BE2C (cell line): ENCODE measurements around the gene LDLRAD4.
"Not testable (repeated sequence)": the region's sequence is repeated elsewhere in the genome, so short reads cannot be mapped to it uniquely, and the experiment has no call there.

Source experiments
- DNase-seq: peaks from one replicate; pipeline ENCODE4 v3.0.0-alpha.2; 2020
- H3K27me3 ChIP-seq: fragments of 250-450 bp; sonication (Bioruptor Pico); 2 replicates; pipeline ENCODE4 v1.5.1; 2020; ENCODE audit warnings: mild to moderate bottlenecking
- H3K36me3 ChIP-seq: fragments of 250-450 bp; sonication (Bioruptor Pico); 2 replicates; pipeline ENCODE4 v1.5.1; 2020; ENCODE audit warnings: mild to moderate bottlenecking
- H3K4me1 ChIP-seq: fragments of 250-450 bp; sonication (Bioruptor Pico); 2 replicates; pipeline ENCODE4 v1.5.1; 2020
- H3K4me3 ChIP-seq: 2 replicates; pipeline ENCODE4 v1.5.1; 2011; ENCODE audit warnings: low read depth, low read length
- H3K9me3 ChIP-seq: fragments of 250-450 bp; sonication (Bioruptor Pico); 2 replicates; pipeline ENCODE4 v1.5.1; 2020
- CTCF ChIP-seq: IDR thresholded peaks from 2 replicates; pipeline ENCODE4 v1.5.1; 2012; ENCODE audit warnings: mild to moderate bottlenecking, low read depth, low read length

LDLRAD4 gene

GRCh38 chr18:13261661-13262357 lies 43.2 kb downstream of the LDLRAD4 start:
- H3K4me3 ChIP-seq: no peak overlapping the region
- no peaks in the 10 kb centered on the region for H3K4me1 ChIP-seq
- no peaks in the 10 kb centered on the region for H3K27me3 ChIP-seq
- no peaks in the 10 kb centered on the region for H3K9me3 ChIP-seq
- H3K36me3 ChIP-seq: no peaks in the 10 kb centered on the region
- DNase-seq: no peak
- no peak for TF ChIP-seq CTCF

GRCh38 chr18:13262358-13262680 lies 43.8 kb downstream of the LDLRAD4 start:
- H3K36me3 ChIP-seq, H3K9me3 ChIP-seq, H3K4me1 ChIP-seq, H3K4me3 ChIP-seq, H3K27me3 ChIP-seq, DNase-seq: not testable (repeated sequence)

DNA sequence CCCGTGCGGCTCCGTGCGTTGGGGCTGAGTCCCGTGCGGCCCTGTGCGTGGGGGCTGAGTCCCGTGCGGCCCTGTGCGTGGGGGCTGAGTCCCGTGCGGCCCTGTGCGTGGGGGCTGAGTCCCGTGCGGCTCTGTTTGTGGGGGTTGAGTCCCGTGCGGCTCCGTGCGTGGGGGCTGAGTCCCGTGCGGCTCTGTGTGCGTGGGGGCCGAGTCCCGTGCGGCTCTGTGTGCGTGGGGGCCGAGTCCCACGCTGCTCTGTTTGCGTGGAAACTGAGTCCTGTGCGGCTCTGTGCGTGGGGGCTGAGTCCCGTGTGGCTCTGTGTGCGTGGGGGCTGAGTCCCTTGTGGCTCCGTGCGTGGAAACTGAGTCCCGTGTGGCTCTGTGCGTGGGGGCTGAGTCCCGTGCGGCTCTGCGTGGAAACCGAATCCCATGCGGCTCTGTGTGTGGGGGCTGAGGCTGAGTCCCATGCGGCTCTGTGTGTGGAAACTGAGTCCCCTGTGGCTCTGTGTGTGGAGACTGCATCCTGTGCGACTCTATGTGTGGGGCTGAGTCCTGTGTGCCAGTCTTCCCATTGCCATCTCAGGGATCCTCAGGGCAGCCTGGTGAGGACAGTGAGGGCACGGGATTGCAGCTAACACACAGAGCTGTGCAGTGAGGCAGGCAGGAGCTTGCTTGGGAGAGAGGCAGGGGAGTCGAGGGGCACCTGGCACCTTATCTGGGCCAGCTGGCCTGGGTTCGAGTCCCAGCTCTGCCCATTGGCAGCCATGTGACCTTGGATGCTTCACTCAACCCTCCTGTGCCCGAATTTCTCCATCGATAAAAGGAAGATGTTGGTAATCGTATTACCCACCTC lies 44.5 kb downstream of the LDLRAD4 start:
- H3K9me3 ChIP-seq: no peaks in the 10 kb centered on the region
- no peaks in the 10 kb centered on the region for H3K27me3 ChIP-seq
- DNase-seq: no peak
- no peak for TF ChIP-seq CTCF
- H3K4me1 ChIP-seq: no peaks in the 10 kb centered on the region
- H3K36me3 ChIP-seq: no peaks in the 10 kb centered on the region
- no peak overlapping the region for H3K4me3 ChIP-seq

GRCh38 chr18:13264091-13265007 lies 45.8 kb downstream of the LDLRAD4 start:
- TF ChIP-seq CTCF: no peak
- peak; percentile 42 for DNase-seq
- no peaks in the 10 kb centered on the region for H3K9me3 ChIP-seq
- no peaks in the 10 kb centered on the region for H3K4me1 ChIP-seq
- no peak overlapping the region for H3K4me3 ChIP-seq
- H3K27me3 ChIP-seq: no peaks in the 10 kb centered on the region
- H3K36me3 ChIP-seq: no peaks in the 10 kb centered on the region

DNA sequence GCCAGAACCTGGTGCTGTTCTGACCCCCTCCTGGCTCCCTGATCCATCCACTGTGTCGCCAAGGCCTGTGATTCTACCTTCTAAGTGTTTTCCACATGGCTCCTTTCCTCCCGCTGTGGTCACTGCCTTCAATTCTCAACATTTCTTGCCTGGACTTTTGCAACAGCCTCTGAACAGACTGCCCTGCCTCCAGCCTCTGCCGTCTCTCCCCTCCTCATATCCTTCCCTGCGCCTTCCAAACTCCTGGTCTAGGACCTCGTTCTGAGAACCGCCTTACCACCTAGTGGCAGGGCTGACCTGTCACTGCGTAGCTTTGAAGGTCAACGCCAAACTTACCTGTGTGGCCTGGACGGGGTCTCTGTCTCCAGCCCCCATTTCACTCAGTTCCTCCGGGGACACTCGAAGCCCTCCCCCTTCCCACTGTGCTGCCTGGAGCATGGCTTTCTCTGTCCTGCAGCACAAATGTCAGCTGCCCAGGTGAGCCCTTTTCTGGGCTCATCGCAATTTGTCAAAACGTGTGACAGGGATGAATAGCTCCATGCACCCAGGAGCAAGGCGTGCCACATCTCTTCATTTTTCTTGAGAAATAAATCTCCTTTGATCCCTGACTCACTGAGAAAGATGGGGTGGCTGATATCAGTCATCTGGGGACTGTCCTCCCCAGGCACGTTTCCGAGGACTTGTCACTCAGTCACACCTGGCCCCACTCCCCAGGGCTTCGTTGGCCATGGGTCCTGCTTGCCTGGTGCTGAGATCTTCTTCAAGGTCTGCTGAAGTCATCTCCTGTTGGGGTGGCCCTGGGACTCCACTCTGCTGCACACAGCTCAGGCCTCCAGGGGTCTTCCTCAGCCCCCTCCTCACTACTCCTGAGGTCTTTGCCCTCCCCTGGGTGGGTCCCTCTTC lies 46.7 kb downstream of the LDLRAD4 start:
- Histone ChIP-seq H3K36me3 (no peaks in the 10 kb centered on the region), H3K4me1 (no peaks in the 10 kb centered on the region), H3K27me3 (no peaks in the 10 kb centered on the region), H3K9me3 (no peaks in the 10 kb centered on the region), H3K4me3 (no peak overlapping the region)
- no peak for TF ChIP-seq CTCF
- DNase-seq: no peak

- Histone ChIP-seq H3K36me3 (no peaks in the 10 kb centered on the region), H3K4me3 (no peak overlapping the region), H3K4me1 (no peaks in the 10 kb centered on the region), H3K27me3 (no peaks in the 10 kb centered on the region), H3K9me3 (no peaks in the 10 kb centered on the region)
- no peak for TF ChIP-seq CTCF
- no peak for DNase-seq
Observed at GRCh38 chr18:13265911-13266217, 47.3 kb downstream of the LDLRAD4 start.
